Measurements from ENCODE around the gene CEP112. TPM values are rescaled to one million over a fixed set of nuclear protein-coding genes. Genes with fewer than 3 reads are reported as not detected.

Gene CEP112
- total and polyA plus RNA-seq, 2 of the 4 experiments (the other 2 are of a cell fraction): 2.5 to 5.6 TPM

- no CpG with 5 or more reads among the region's 4 CpGs for whole genome bisulfite sequencing, 2 experiments (ENCODE audit: extremely low coverage in 2 of 2, insufficient read length in 1 of 2)
- H2BK5ac ChIP-seq (ENCODE audit: low read depth, low read length, poor library complexity, severe bottlenecking): no peak overlapping the region
- no peak overlapping the region for H4K8ac ChIP-seq (ENCODE audit: low read depth in 2 of 2, low read length in 2 of 2)
- DNase-seq: no peak
- H4K20me1 ChIP-seq (ENCODE audit: insufficient read depth, low read length): no peaks in the 10 kb centered on the region
- H3K4ac ChIP-seq (ENCODE audit: low read depth, low read length): no peak overlapping the region
- no peak overlapping the region for H2AFZ ChIP-seq (replicated peaks; ENCODE audit: low read length, poor library complexity)
- no peaks in the 10 kb centered on the region for H3K36me3 ChIP-seq (ENCODE audit: control insufficient read depth, insufficient read depth, low read length)
- no peak overlapping the region for H2BK15ac ChIP-seq (ENCODE audit: low read depth, low read length)
- H3K27ac ChIP-seq (ENCODE audit: insufficient read depth, low read length): no peak overlapping the region
- no peak overlapping the region for H3K18ac ChIP-seq (ENCODE audit: low read depth, low read length)
- H4K5ac ChIP-seq (ENCODE audit: low read depth, low read length): no peak overlapping the region
- intact Hi-C loops (cut with micrococcal nuclease) (no loop called here), dilution Hi-C loops (cut with HindIII; ENCODE audit: low sequenced_read_pairs, unreplicated experiment) (no loop called here), in situ Hi-C loops (cut with MboI; ENCODE audit: low sequenced_read_pairs) (no loop called here)
- no peak overlapping the region for H2BK120ac ChIP-seq (ENCODE audit: low read depth, low read length)
- peaks cover 5% of the 10 kb centered on the region; the same call in 1 of the 2 replicates for H3K4me1 ChIP-seq (ENCODE audit: control insufficient read depth, insufficient read depth, low read length)
- H4K91ac ChIP-seq (ENCODE audit: insufficient read depth, low read depth, low read length): no peak overlapping the region
- no peak for TF ChIP-seq CEBPB (IDR thresholded peaks at IDR 0.05; ENCODE audit: low read depth, low read length)
- no peak for TF ChIP-seq FOS (IDR thresholded peaks at IDR 0.05; ENCODE audit: low read depth, low read length)
- no peak for TF ChIP-seq CTCF (conservative IDR thresholded peaks at IDR 0.05; ENCODE audit: low read depth, low read length)
- no peak for TF ChIP-seq NFE2L2 (IDR thresholded peaks at IDR 0.05; ENCODE audit: low read depth, low read length)
- no peak for TF ChIP-seq MXI1 (IDR thresholded peaks at IDR 0.05; ENCODE audit: borderline replicate concordance, low read depth, low read length)
- TF ChIP-seq MAFK (IDR thresholded peaks at IDR 0.05; ENCODE audit: low read depth, low read length): no peak
- no peak for TF ChIP-seq ELK1 (IDR thresholded peaks at IDR 0.05; ENCODE audit: borderline replicate concordance, low read depth, low read length)
- no peak for TF ChIP-seq CHD1 (IDR thresholded peaks at IDR 0.05; ENCODE audit: low read depth, low read length)
- ATAC-seq (ENCODE audit: low read depth): no peak
- H3K9me3 ChIP-seq (ENCODE audit: control insufficient read depth, insufficient read depth, low read length): no peaks in the 10 kb centered on the region
- BruUV-seq (replicated peaks): no TSS peak
- no peak overlapping the region for H3K56ac ChIP-seq (ENCODE audit: extremely low read depth, insufficient read depth, low read length)
- no peak overlapping the region for H2AK5ac ChIP-seq (ENCODE audit: low read depth, low read length)
- no peaks in the 10 kb centered on the region for H3K79me1 ChIP-seq (ENCODE audit: low read depth in 1 of 2, low read length in 2 of 2)
- no peak overlapping the region for H3K4me3 ChIP-seq (ENCODE audit: insufficient read depth, low read depth, low read length)
- H2AK9ac ChIP-seq (replicated peaks; ENCODE audit: low read depth, low read length, poor library complexity): no peak overlapping the region
- CTCF ChIA-PET: interaction anchor here (0.7 kb wide), 1 partner anchor 13 kb away, joined by 3 read pairs; no protein-coding TSS in a partner anchor
- no peak overlapping the region for H3K23ac ChIP-seq (ENCODE audit: low read depth, low read length)
- POLR2A ChIA-PET (ENCODE audit: unreplicated experiment): no interaction called here
- no peaks in the 10 kb centered on the region for H3K27me3 ChIP-seq (ENCODE audit: control insufficient read depth, insufficient read depth, low read length)
- H3K14ac ChIP-seq (replicated peaks; ENCODE audit: low read depth, low read length): no peak overlapping the region
- H3K4me2 ChIP-seq (ENCODE audit: low read depth, low read length): no peak overlapping the region
- H2BK20ac ChIP-seq (ENCODE audit: low read depth, low read length): no peak overlapping the region
- H3K9ac ChIP-seq (ENCODE audit: low read depth, low read length): no peak overlapping the region
- no peaks in the 10 kb centered on the region for H3K9me1 ChIP-seq (ENCODE audit: insufficient read depth, low read length)
These were observed 532.4 kb downstream of the CEP112 start for GRCh38 chr17:65659512-65659911.

Data from IMR-90 (cell line).